ENCODE results near the gene ESRRB.

DNA sequence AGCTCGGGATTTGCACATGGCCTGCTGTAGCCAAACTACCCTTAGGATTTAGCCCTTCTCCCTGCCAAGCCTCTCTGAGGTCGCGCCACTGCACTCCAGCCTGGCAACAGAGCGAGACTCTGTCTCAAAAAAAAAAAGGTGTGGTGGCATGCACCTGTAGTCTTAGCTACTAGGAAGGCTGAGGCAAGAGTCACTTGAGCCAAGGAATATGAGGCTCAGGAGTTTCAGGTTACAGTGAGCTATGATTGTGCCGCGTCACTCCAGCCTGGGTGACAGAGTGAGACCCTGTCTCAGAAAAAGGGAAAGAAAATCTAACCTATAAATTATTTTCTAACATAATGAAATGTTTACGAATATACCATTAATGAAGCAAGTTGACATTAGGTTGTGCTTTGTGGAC is 29.7 kb downstream of the ESRRB start:
- TF ChIP-seq, protein P1, sequence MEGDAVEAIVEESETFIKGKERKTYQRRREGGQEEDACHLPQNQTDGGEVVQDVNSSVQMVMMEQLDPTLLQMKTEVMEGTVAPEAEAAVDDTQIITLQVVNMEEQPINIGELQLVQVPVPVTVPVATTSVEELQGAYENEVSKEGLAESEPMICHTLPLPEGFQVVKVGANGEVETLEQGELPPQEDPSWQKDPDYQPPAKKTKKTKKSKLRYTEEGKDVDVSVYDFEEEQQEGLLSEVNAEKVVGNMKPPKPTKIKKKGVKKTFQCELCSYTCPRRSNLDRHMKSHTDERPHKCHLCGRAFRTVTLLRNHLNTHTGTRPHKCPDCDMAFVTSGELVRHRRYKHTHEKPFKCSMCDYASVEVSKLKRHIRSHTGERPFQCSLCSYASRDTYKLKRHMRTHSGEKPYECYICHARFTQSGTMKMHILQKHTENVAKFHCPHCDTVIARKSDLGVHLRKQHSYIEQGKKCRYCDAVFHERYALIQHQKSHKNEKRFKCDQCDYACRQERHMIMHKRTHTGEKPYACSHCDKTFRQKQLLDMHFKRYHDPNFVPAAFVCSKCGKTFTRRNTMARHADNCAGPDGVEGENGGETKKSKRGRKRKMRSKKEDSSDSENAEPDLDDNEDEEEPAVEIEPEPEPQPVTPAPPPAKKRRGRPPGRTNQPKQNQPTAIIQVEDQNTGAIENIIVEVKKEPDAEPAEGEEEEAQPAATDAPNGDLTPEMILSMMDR (conservative IDR thresholded peaks at IDR 0.05; ENCODE audit: low read length), result no peak
- no peak for TF ChIP-seq EZH2phosphoT487 (IDR thresholded peaks at IDR 0.05; ENCODE audit: borderline replicate concordance, low read depth, low read length)
